ENCODE results near the gene SYCN. TPM values are rescaled to one million over a fixed set of nuclear protein-coding genes. Genes with fewer than 3 reads are reported as not detected.

The SYCN gene
- total RNA-seq, 1 experiment from 2014 or later = not detected

DNA sequence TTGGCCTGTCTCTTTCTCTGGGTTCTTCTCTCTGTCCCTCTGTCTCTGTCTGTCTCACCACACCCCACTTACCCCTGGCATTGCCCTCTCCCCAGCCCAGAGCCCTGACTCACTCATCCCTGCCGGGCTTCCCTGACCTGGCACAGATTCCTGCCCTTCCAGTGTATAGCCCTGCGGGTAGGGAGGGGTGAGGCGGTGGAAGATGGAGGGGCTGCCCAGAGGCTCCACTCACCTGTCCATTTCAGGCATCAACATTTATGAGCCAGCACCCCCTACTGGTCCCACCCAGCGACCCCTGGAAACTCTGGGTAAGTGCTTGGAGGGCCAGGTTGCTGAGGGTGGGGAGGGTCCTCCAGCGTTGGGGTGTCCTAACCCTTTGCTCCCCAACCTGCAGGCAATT, 6.3 kb downstream of the SYCN start:
- DNase-seq (ENCODE audit: low spot score) = no peak
- in situ Hi-C loops (cut with HindIII; ENCODE audit: low sequenced_read_pairs) = no loop called here

DNA sequence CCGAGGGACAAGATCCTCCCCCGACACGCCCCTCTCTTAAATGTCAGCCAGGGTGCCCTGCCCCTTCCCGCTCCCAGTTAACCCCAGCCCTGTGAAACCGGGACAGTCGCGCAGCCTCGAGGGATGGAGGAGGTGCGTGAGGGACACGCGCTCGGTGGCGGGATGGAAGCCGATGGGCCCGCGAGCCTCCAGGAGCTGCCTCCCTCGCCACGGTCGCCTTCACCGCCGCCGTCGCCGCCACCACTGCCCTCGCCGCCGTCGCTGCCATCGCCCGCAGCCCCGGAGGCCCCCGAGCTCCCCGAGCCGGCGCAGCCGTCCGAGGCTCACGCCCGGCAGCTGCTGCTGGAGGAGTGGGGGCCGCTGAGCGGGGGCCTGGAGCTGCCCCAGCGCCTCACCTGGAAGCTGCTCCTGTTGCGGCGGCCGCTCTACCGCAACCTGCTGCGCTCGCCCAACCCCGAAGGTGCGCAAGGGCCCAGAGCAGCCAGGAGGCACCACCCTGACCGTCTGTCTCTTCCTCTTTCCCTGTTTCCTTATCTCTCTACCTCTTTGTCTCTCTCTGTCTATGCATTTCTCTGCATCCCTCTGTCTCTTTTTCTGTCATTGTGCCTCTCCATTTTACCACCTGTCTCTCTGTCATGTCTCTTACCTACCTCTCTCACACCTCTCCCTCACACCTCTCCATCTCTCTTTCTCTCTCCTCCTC, 7.1 kb downstream of the SYCN start, which contains the start of gene NCCRP1:
NCCRP1 (plus strand) TSS at position 105 of the 703 bp plus-strand sequence; CDS start at position 124, 19 bp downstream.
- no peak for DNase-seq (ENCODE audit: low spot score)
- in situ Hi-C loops (cut with HindIII; ENCODE audit: low sequenced_read_pairs) = no loop called here

DNA sequence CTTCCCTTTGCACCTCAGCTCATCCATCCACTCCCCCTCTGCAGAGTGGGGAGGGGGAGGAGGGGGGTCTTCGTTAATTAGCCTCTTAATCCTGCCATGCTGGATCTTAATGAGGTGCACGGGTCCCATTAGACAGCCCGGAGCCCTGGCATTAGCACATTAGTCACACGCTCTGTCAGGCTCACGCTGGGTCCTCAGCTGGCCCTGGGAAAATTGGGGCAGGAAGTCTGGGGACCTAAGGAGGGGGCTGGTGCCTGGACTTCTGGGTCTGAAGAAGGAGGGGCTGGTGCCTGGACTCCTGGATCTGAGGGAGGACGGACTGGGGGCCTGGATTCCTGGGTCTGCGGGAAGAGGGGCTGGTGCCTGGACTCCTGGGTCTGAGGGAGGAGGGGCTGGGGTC, 7.7 kb downstream of the SYCN start:
- in situ Hi-C loops (cut with HindIII; ENCODE audit: low sequenced_read_pairs) = no loop called here
- DNase-seq (ENCODE audit: low spot score) = no peak

DNA sequence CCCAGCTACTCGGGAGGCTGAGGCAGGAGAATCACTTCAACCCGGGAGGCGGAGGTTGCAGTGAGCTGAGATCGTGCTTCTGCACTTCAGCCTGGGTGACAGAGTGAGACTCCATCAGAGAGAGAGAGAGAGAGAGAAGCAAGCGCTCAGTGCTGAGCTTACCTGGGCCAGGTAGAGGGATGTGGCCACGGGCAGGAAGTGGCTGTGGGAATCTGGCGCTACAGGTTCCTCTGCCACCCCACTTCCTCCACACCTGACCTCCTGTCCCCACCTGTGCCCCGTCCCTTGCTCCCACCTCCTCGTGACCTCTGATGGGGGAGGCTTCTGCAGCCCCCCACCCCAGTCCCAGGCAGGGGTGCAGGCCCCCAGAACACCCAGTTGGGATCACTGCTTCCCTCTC, 8.3 kb downstream of the SYCN start:
- DNase-seq (ENCODE audit: low spot score) = no peak
- in situ Hi-C loops (cut with HindIII; ENCODE audit: low sequenced_read_pairs) = no loop called here

DNA sequence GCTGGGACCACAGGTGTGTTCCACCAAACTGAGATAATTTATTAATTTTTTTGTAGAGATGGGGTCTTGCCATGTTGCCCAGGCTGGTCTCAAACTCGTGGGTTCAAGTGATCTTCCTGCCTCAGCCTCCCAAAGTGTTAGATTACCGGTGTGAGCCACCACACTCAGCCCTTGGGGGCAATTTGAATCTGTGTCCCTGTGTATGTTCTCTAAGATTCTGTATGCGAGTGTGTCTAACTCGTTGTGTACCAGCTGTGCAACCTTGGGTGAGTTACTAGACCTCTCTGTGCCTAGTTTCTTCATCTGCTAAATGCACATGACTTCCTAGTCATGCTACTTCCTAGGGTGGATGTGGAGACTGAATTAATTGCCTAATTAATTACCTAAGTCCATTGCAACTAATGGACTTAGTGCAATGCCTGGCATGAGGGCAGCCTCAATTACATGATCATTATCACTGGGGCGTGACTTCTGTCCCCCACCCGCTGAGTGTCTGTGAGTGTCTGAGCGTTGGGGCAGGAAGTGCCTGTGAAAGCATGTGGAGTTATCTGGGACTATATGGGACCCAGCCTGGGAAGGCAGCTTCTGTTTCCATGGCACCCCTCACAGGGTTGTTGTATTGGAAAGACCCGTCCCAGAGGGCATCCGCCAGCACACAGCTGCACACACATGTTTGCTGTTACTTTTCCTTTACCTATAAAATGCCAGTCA, 9.1 kb downstream of the SYCN start:
- DNase-seq (ENCODE audit: low spot score) = no peak
- in situ Hi-C loops (cut with HindIII; ENCODE audit: low sequenced_read_pairs) = no loop called here

DNA sequence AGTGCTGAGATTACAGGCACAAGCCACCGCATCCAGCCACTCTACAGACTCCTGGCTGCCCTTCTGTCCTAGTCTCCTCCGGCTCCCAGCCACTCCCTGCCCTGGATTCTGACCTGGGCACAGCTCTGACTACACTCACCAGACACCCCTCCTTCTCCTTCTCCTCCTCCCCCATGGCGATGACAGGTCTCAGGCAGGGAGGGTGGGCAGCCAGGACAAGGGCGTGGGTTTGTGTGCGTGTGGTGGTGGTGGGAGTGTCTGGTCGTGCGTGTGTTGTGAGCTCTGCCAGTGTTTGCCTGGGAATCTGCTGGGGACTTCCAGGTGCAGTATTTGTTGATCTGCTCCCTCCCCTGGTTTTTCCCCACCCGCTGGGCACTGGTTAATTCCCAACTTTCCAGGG, 10.3 kb downstream of the SYCN start:
- DNase-seq (ENCODE audit: low spot score) = no peak
- in situ Hi-C loops (cut with HindIII; ENCODE audit: low sequenced_read_pairs) = no loop called here

DNA sequence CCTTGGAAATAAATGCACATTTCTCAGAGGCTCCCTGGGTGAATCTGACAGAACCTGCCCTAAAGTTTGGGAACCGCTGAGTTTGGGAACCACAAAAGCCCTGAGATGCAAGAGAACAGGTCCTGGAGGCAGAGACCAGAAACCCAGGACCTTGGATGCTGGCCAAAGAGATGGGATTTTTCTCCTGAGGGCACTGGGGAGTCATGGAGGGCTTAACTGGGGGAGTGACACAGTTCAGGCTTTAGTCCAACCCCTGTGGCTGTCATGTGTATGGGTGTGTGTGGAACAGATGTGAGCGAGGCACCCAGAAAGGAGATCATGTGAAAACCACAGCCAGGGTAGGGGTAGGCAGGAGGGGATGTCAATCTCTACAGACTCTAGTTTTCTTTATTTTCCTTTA, 11.2 kb downstream of the SYCN start:
- DNase-seq (ENCODE audit: low spot score) = no peak
- in situ Hi-C loops (cut with HindIII; ENCODE audit: low sequenced_read_pairs) = no loop called here

DNA sequence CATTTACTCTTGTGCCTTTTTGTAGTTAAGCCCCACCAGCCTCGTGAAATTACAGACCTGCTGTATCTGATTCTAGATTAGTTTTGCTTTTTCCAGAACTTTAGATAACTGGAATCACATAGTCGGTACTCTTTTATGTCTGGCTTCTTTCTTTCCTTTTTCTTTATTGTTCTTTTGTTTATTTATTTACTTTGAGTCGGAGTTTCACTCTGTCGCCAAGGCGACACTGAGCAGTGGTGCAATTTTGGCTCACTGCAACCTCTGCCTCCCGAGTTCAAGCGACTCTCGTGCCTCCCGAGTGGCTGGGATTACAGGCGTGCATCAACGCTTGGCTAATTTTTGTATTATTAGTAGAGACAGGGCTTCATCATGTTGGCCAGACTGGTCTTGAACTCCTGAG, 13.3 kb downstream of the SYCN start:
- DNase-seq (ENCODE audit: low spot score) = no peak
- in situ Hi-C loops (cut with HindIII; ENCODE audit: low sequenced_read_pairs) = no loop called here

DNA sequence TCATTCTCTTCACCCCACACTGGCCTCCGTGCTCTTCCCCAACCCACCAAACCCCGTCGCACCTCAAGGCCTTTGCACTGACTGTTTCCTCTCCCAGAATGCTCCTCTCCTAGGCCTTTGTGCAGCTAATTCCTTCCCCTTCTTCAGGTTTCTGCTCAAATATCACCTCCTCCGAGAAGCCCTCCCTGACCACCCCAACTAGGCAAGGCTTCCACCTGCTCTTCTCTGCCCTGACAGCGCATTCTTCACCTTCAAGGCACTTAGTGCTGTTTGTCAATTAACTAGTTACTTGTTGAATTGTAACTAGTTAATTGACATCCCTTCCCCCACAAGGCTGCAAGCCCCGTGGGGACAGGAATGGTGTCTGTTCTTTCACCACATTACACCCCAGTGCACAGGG, 15.1 kb downstream of the SYCN start:
- in situ Hi-C loops (cut with HindIII; ENCODE audit: low sequenced_read_pairs) = no loop called here
- DNase-seq (ENCODE audit: low spot score) = no peak

DNA sequence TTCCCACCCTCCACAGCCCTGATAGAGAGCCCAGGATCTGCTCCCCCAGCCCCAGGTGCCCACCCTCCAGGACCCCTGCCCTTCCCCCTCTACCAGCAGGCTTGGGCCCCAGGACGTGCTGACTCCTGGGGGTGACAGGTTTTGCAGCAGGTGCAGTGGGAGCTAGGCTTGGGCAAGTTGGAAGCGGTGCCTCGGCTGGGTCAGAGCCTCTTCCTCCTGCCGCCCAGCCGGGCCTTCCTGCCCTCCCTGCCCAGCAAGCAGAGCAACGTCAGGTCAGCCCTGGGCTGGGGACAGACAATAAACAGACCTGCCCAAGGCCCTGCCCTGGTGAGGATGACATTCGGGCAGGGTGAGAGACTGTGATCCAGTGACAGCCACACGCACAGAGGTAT, 16.5 kb downstream of the SYCN start:
- in situ Hi-C loops (cut with HindIII; ENCODE audit: low sequenced_read_pairs) = no loop called here
- no peak for DNase-seq (ENCODE audit: low spot score)

DNA sequence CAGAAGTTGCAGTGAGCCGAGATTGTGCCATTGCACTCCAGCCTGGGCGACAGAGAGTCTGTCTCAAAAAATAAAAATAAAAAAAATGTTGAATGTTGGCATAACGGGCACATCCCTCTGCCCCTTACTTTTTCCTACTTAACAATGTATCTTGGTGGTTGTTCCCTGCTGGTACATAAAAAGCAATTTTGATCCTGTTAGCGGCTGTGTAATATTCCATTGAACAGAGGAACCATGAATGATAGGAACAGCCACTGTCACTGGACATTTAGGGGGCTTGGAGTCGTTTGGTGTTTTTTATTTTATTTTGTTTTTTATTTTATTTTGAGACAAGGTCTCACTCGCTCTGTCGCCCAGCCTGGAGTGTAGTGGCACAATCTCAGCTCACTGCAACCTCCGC, 17.7 kb downstream of the SYCN start:
- in situ Hi-C loops (cut with HindIII; ENCODE audit: low sequenced_read_pairs) = no loop called here
- DNase-seq (ENCODE audit: low spot score) = no peak

DNA sequence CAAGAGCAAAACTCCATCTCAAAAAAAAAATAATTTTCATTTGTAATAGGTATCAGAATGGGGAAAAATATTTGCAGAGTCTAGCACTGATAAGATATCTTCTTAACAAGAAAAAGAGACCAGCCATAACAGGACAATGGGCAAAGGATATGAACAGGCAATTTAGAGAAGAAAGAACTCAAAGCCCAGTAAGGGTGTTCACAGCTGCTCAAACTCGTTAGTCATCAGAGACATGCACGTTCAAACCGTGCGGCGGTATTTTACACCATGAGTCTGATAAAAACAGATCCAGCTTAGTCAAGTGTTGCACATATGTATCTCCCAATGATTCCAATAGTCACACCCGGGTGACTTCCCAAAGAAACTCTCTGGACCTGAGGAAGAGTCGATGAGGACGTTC, 21.0 kb downstream of the SYCN start:
- no peak for DNase-seq (ENCODE audit: low spot score)
- in situ Hi-C loops (cut with HindIII; ENCODE audit: low sequenced_read_pairs) = no loop called here

DNA sequence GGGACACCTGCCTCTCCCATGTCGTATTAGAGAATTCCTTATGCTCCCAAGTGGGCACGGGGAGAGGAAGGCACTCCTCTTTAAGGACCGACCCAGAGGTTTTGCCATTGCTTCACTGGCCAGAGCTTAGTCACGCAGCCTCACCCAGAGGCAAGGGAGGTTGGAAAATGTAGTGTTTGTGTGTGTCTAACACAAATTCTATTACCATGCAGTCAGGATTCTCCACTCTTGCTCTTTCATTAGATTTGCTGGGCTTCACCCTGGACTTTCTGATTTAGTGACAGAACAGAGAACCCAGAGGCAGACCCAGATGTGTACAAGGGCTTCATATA, 21.9 kb downstream of the SYCN start:
- in situ Hi-C loops (cut with HindIII; ENCODE audit: low sequenced_read_pairs) = no loop called here

DNA sequence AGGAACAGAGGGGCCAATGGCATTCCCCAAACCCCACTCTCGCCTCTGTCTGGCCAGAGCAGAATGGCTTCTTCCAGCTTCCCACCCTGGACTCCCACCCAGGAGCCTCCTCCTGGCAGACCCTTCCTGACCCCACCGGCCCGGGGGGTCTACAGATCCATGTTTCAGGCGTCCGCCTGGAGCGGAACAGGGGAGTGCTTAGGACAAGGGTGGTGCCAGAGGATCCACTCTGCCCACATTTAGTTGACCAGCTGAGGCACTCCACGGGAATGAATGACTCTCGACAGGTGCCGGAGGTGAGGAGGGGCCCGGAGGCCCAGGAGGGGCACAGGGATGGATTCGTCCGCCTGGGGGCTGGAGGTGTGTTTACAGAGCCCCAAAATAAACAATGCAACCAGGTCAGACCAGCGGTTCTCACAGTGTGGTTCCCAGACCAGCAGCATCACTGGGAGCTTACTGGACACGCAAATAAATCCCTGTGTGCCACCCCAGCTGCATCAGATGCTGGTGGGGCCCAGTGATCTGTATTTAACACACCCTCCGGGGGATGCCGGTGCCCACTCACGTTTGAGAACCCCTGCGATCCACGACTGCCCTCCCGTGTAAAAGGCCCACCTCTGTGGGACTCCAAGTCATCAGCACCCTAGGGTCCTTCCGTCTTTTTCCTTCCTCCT, 22.4 kb downstream of the SYCN start:
- no peak for DNase-seq (ENCODE audit: low spot score)
- in situ Hi-C loops (cut with HindIII; ENCODE audit: low sequenced_read_pairs) = no loop called here

More for the DNA sequence above, 21.9 kb downstream of the SYCN start:
- DNase-seq (ENCODE audit: low spot score) = no peak

DNA sequence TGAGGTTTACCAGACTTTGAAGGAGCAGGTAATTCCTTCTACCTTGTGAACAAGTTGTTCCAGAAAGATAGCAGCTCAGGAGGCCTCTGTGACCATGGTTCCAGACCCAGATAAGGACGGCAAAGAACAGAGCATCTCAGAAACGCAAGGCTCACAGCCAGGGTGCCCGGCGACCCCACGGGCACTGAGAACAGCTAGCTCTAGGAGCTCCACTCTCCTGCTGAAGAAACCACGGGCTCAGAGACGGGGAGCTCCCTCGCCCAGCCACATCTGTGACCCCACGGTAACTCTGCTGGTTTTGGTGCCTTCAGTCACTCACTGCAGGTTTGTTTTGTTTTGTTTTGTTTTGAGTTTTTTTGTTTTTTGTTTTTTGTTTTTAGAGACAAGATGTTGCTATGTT, 23.3 kb downstream of the SYCN start:
- DNase-seq (ENCODE audit: low spot score) = no peak
- in situ Hi-C loops (cut with HindIII; ENCODE audit: low sequenced_read_pairs) = no loop called here

DNA sequence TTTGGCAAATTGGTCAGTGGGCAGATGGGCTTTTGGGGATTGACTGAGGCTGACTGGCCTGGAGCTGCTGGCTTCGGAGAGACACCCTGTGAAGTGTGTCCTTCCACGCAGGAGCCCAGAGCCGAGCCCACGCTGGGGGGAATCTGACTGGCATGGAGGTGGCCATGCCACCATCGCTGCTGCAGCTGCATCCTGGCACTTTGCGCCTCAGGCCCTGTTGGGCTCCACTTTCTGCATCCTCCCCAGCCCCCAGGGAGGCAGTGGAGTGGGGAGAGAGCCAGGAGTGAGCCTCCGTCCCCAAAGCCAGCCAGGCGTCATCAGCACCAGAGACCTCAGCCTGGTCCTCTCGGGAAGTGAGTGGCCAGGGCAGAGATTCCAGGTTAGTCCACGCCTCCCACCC, 24.3 kb downstream of the SYCN start:
- in situ Hi-C loops (cut with HindIII; ENCODE audit: low sequenced_read_pairs) = no loop called here
- DNase-seq (ENCODE audit: low spot score) = no peak

DNA sequence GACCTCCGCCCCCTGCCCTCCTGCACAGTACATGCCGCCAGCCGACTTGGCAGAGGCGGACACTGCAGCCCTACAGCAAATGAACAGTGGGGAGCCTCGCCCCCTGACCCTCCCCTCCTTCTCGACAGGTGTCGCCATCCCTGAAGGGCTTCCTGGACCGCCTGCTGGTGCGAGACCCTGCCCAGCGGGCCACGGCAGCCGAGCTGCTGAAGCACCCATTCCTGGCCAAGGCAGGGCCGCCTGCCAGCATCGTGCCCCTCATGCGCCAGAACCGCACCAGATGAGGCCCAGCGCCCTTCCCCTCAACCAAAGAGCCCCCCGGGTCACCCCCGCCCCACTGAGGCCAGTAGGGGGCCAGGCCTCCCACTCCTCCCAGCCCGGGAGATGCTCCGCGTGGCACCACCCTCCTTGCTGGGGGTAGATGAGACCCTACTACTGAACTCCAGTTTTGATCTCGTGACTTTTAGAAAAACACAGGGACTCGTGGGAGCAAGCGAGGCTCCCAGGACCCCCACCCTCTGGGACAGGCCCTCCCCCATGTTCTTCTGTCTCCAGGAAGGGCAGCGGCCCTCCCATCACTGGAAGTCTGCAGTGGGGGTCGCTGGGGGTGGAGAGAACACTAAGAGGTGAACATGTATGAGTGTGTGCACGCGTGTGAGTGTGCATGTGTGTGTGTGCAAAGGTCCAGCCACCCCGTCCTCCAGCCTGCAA, 25.6 kb downstream of the SYCN start:
- DNase-seq (ENCODE audit: low spot score) = no peak
- in situ Hi-C loops (cut with HindIII; ENCODE audit: low sequenced_read_pairs) = no loop called here

DNA sequence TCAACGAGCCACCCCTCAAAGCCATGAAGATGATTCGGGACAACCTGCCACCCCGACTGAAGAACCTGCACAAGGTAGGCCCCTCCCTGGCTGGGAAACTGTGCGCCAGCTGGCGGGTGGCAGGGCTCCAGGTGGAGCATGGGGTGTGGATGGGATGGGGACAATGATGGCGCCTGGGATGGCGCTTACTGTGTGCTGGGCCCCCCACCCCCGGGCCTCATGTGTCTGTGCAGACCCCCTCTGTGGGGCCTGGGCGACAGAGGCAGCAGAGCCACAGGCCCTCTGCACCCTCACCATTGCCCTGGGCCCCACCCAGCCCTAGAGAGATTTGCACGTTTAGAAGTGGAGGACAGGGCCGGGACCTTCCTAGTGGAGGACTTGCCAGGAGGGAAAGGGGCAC, 26.3 kb downstream of the SYCN start:
- no peak for DNase-seq (ENCODE audit: low spot score)
- in situ Hi-C loops (cut with HindIII; ENCODE audit: low sequenced_read_pairs) = no loop called here

DNA sequence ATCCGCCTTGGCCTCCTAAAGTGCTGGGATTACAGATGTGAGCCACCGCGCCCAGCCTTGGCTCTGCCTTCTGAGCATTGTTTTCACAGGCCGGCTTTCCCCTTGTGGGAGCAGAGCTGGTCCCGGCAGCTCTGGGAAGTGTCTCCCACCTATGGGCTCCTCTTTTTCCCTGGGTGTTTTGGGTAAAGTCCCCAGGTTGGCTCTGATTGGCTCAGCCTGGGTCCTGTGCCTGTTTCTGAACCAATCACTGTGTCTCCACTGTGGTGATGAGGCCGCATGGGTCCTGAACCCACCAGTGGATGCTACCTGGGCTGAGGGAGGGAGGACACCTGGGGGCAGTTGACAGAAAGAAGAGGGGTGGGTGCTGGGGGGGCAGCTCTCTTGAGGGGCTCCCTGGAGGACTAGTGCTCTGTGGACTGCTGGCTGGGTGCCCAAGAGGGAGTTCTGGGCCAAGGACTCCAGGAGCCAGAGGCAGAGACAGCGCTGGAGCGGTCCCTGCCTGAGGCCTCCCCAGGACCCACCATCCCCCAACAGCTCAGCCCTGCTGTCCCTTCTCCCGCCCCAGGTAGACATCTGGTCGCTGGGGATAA, 26.9 kb downstream of the SYCN start:
- DNase-seq (ENCODE audit: low spot score) = no peak
- in situ Hi-C loops (cut with HindIII; ENCODE audit: low sequenced_read_pairs) = no loop called here

DNA sequence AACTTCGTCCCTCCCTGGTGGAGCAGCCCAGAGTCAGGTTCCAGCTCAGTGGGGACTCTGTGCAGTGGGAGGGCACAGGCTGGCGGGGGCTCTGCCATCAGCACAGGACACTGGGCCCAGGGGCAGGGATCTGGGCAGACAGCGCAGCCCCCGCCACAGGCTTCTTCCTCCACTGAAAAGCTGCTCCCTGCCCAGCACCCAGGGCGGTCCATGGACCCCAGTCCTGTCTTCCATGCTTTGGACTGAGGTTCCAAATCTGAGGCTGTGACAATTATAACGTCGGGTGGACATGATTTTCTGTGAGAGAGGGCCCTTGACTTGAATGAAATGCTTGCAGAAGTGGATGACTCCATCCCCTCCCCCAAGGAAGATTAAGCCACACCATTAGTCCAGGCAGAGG, 28.5 kb downstream of the SYCN start:
- DNase-seq (ENCODE audit: low spot score) = no peak
- in situ Hi-C loops (cut with HindIII; ENCODE audit: low sequenced_read_pairs) = no loop called here

Measured in G401 (cell line).